Measurements from ENCODE around the gene PRPF40A. TPM values are rescaled to one million over a fixed set of nuclear protein-coding genes. Genes with fewer than 3 reads are reported as not detected.

Gene PRPF40A
- total RNA-seq, 2 donors from 2014 or later = 62.0 to 133 TPM

DNA sequence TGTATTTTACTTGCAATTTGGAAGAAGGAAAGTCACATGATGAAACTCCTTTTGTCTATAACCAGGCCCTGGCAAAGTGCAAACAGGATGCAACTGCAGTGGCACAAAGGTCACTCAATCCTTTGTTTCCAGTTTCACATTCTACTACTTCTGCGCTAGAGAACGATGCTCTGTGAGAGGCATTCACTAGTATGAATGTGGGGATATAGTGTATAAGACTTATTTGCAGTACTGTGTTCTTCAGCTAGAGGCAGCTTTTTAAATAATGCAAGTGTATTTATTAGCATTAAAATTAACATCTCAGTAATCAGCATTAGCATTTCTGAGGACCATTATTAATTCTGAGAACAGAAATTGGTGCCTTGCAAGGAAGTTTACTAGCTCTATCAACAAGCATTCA lies 68.9 kb downstream of the PRPF40A start:
- H3K4me3 ChIP-seq = no peak overlapping the region
- no peaks in the 10 kb centered on the region for H3K9me3 ChIP-seq
- H3K27me3 ChIP-seq (replicated peaks; ENCODE audit: insufficient read depth) = no peaks in the 10 kb centered on the region
- H3K36me3 ChIP-seq = peaks cover 2% of the 10 kb centered on the region
- ATAC-seq (ENCODE audit: insufficient number of reproducible peaks, low FRiP score, low read depth) = no peak
- no peak for DNase-seq (ENCODE audit: low spot score)
- H3K4me1 ChIP-seq (ENCODE audit: control insufficient read depth in 1 of 2, low read depth in 2 of 2) = peaks cover 7 to 23% of the 10 kb centered on the region in 2 donors
- TF ChIP-seq, protein P1, sequence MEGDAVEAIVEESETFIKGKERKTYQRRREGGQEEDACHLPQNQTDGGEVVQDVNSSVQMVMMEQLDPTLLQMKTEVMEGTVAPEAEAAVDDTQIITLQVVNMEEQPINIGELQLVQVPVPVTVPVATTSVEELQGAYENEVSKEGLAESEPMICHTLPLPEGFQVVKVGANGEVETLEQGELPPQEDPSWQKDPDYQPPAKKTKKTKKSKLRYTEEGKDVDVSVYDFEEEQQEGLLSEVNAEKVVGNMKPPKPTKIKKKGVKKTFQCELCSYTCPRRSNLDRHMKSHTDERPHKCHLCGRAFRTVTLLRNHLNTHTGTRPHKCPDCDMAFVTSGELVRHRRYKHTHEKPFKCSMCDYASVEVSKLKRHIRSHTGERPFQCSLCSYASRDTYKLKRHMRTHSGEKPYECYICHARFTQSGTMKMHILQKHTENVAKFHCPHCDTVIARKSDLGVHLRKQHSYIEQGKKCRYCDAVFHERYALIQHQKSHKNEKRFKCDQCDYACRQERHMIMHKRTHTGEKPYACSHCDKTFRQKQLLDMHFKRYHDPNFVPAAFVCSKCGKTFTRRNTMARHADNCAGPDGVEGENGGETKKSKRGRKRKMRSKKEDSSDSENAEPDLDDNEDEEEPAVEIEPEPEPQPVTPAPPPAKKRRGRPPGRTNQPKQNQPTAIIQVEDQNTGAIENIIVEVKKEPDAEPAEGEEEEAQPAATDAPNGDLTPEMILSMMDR (IDR thresholded peaks at IDR 0.05) = peak; percentile 12
- H3K27ac ChIP-seq = no peak overlapping the region

DNA sequence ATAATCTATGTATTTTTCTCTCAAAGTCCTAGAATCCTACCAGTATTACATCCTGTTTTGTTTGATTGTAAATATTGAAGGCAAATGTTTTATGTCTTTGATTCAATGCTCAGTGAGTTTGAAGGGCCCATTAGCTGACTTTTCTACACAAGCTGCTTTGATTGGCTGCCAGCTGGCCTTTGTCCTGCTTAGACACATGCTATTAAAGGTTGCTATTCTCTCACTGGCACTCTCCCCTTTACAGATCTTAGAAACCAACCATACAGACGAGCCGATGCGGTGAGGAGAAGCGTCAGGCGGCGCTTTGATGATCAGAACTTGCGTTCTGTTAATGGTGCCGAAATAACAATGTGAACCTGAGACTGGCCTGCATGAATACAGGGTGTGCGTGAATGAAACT lies 69.7 kb downstream of the PRPF40A start:
- peaks cover 7 to 23% of the 10 kb centered on the region in 2 donors for H3K4me1 ChIP-seq (ENCODE audit: control insufficient read depth in 1 of 2, low read depth in 2 of 2)
- no peak for DNase-seq (ENCODE audit: low spot score)
- ATAC-seq (ENCODE audit: insufficient number of reproducible peaks, low FRiP score, low read depth) = no peak
- H3K4me3 ChIP-seq = no peak overlapping the region
- no peaks in the 10 kb centered on the region for H3K9me3 ChIP-seq
- TF ChIP-seq, protein P1 (IDR thresholded peaks at IDR 0.05) = no peak
- no peaks in the 10 kb centered on the region for H3K27me3 ChIP-seq (replicated peaks; ENCODE audit: insufficient read depth)
- H3K36me3 ChIP-seq = peaks cover 3% of the 10 kb centered on the region
- H3K27ac ChIP-seq = peak overlapping the region in 1 of 2 donors; percentile 61

DNA sequence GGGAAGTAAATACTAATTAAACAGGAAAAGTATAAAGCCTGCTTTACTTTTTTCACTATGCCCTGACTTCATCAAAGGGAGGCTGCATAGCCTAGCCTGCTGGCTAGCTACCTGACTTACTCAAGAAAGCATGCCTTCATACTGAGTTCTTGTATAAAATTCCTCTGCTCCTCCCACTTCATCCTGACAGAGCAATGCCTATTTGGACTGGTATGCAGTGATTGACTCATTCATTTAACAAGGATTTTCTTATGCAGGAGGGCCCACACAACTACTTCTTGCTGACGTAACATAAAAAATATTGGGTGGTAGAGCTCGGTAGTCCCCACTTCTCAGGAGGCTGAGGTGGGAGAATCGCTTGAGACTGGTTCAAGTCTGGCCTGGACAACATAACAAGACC lies 70.5 kb downstream of the PRPF40A start:
- Histone ChIP-seq H3K27me3 (replicated peaks; ENCODE audit: insufficient read depth) (no peaks in the 10 kb centered on the region), H3K4me3 (no peak overlapping the region), H3K27ac (peak overlapping the region; percentile 22 to 61), H3K9me3 (no peaks in the 10 kb centered on the region), H3K4me1 (ENCODE audit: control insufficient read depth in 1 of 2, low read depth in 2 of 2) (peaks cover 7 to 23% of the 10 kb centered on the region in 2 donors), H3K36me3 (peaks cover 6% of the 10 kb centered on the region)
- ATAC-seq (ENCODE audit: insufficient number of reproducible peaks, low FRiP score, low read depth) (peak; percentile 87), DNase-seq (ENCODE audit: low spot score) (no peak)
- TF ChIP-seq, protein P1 (IDR thresholded peaks at IDR 0.05) = no peak

DNA sequence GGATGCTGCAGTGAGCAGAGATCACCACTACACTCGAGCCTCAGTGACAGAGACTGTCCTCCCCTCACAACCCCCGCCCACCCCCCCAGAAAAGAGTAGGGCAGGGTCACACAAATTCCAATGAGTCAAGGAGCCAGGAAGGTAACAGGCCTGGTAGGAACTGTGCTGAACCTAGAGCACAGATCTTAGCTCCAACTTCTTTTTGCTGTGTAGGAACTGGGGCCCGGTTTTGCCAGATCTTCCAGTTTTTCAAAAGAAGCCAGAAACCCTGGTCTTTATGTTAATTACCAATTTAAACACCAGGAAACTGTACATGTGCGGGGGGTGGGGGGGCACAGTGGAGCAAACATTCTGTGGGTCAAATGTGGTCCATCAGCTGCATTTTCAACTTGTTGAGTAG lies 71.0 kb downstream of the PRPF40A start:
- TF ChIP-seq, protein P1 (IDR thresholded peaks at IDR 0.05) = no peak
- peak overlapping the region; percentile 22 to 61 for H3K27ac ChIP-seq
- peaks cover 7 to 23% of the 10 kb centered on the region in 2 donors for H3K4me1 ChIP-seq (ENCODE audit: control insufficient read depth in 1 of 2, low read depth in 2 of 2)
- no peak overlapping the region for H3K4me3 ChIP-seq
- DNase-seq (ENCODE audit: low spot score) (no peak), ATAC-seq (ENCODE audit: insufficient number of reproducible peaks, low FRiP score, low read depth) (no peak)
- H3K27me3 ChIP-seq (replicated peaks; ENCODE audit: insufficient read depth) = no peaks in the 10 kb centered on the region
- no peaks in the 10 kb centered on the region for H3K9me3 ChIP-seq
- H3K36me3 ChIP-seq = peaks cover 10% of the 10 kb centered on the region

DNA sequence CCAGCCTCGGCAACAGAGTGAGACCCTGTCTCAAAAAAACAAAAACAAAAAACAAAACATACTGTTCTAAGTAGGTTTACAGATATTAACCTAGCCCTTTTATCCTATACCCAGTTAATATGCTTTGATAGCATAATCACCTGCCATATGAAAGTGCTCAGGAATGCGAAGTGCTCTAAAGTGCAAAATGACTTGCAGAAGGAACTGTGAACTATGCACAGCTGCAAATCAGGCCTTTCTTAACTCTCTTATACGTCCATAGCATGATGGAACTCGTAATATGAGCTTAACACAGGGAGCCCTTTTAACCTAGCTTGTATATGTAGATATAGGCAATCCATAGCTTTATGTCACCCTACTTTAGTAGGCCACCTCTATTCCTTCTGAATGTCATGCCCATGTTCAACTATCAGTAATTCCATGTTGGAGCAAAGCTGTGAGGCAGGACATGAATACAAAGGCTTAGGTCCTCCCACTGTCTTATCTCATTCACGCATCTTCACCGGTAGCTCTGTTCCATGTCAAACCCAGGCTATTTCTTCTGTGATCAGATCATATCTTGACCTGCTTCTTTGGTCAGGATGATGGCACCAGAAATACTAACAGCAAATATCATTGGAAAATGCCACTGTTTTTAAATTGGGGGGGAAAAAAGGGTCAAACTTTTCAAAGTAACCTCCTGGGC lies 72.9 kb downstream of the PRPF40A start:
- Histone ChIP-seq H3K27ac (no peak overlapping the region), H3K36me3 (peaks cover 30% of the 10 kb centered on the region), H3K4me1 (ENCODE audit: control insufficient read depth in 1 of 2, low read depth in 2 of 2) (peaks cover 7 to 23% of the 10 kb centered on the region in 2 donors), H3K27me3 (replicated peaks; ENCODE audit: insufficient read depth) (no peaks in the 10 kb centered on the region), H3K9me3 (no peaks in the 10 kb centered on the region), H3K4me3 (no peak overlapping the region)
- TF ChIP-seq, protein P1 (IDR thresholded peaks at IDR 0.05) = no peak
- no peak for DNase-seq (ENCODE audit: low spot score)
- no peak for ATAC-seq (ENCODE audit: insufficient number of reproducible peaks, low FRiP score, low read depth)

Measured in thoracic aorta (tissue), 2 donors.